Measurements from ENCODE around the gene KIAA0586.
"Not testable (repeated sequence)": the region's sequence is repeated elsewhere in the genome, so short reads cannot be mapped to it uniquely, and the experiment has no call there.

The KIAA0586 gene

DNA sequence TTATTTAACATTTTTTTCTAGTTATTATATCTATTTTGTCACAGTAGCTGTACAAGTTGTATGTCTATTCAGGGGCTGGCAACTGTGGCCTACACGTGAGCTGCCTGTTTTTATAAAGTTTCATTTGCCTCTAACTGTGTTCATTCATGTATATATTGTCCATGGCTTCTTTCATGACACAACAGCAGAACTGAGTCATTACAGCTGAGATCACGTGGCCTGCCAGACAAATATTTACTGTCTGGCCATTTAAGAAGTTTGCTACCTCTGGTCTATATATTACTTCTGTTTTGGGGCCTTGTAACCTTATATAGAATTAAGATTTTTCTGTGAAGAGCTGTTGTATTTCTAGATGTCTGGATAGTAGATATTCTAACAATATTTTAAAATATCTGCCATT is 37.9 kb downstream of the KIAA0586 start:
- 97% methylated on average over 2 of the region's 2 CpGs for WGBS
- H3K36me3 ChIP-seq (ENCODE audit: insufficient read depth, low read length), result peaks cover 85% of the 10 kb centered on the region
- no peaks in the 10 kb centered on the region for H3K27me3 ChIP-seq (ENCODE audit: insufficient read depth, low read length)
- no peak overlapping the region for H3K27ac ChIP-seq (ENCODE audit: low read depth, low read length)
- H3K4me3 ChIP-seq (ENCODE audit: low read length), result no peak overlapping the region
- no peaks in the 10 kb centered on the region for H3K9me3 ChIP-seq (ENCODE audit: insufficient read depth, low read depth, low read length)
- no peak overlapping the region for H3K9ac ChIP-seq (ENCODE audit: low read depth, low read length)
- H3K4me1 ChIP-seq (ENCODE audit: insufficient read depth, low read length), result no peaks in the 10 kb centered on the region

DNA sequence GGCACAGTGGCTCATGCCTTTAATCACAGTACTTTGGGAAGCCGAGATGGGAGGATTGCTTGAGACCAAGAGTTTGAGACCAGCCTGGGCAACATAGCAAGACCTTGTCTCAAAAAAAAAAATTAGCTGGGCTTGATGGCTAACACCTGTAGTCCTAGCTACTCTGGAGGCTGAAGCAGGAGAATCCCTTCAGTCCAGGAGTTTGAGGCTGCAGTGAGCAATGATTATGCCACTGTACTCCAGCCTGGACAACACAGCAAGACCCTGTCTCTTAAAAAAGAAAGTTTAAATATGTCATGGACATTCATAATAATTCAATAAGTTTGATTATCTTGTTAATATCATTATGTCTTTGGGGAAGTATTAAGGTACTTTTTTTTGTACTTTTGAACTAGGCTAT is 38.9 kb downstream of the KIAA0586 start:
- no peaks in the 10 kb centered on the region for H3K4me1 ChIP-seq (ENCODE audit: insufficient read depth, low read length)
- 93% methylated on average over 1 of the region's 1 CpG for WGBS
- peaks cover 82% of the 10 kb centered on the region for H3K36me3 ChIP-seq (ENCODE audit: insufficient read depth, low read length)
- no peaks in the 10 kb centered on the region for H3K27me3 ChIP-seq (ENCODE audit: insufficient read depth, low read length)
- no peak overlapping the region for H3K9ac ChIP-seq (ENCODE audit: low read depth, low read length)
- no peak overlapping the region for H3K4me3 ChIP-seq (ENCODE audit: low read length)
- H3K9me3 ChIP-seq (ENCODE audit: insufficient read depth, low read depth, low read length), result no peaks in the 10 kb centered on the region
- no peak overlapping the region for H3K27ac ChIP-seq (ENCODE audit: low read depth, low read length)

DNA sequence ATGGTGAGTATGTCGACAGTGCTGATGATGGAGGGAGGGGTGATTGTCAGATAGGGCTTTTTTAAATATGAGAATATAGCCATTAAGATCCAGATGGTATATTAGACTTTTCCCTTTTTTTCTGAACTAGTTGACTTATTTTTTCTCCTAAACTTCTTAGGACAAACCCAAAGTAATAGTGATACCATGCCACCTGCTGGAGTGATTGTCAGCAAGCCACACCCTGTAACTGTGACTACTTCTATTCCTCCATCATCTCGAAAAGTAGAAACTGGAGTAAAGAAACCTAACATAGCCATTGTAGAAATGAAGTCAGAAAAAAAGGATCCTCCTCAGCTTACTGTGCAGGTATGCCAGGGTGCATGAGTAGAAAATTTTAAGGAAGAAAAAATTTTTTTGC is 40.1 kb downstream of the KIAA0586 start:
- Histone ChIP-seq H3K9ac (ENCODE audit: low read depth, low read length) (no peak overlapping the region), H3K27ac (ENCODE audit: low read depth, low read length) (no peak overlapping the region), H3K27me3 (ENCODE audit: insufficient read depth, low read length) (no peaks in the 10 kb centered on the region), H3K4me1 (ENCODE audit: insufficient read depth, low read length) (no peaks in the 10 kb centered on the region), H3K9me3 (ENCODE audit: insufficient read depth, low read depth, low read length) (no peaks in the 10 kb centered on the region), H3K36me3 (ENCODE audit: insufficient read depth, low read length) (peaks cover 82% of the 10 kb centered on the region), H3K4me3 (ENCODE audit: low read length) (no peak overlapping the region)
- 90% methylated on average over 2 of the region's 2 CpGs for WGBS

DNA sequence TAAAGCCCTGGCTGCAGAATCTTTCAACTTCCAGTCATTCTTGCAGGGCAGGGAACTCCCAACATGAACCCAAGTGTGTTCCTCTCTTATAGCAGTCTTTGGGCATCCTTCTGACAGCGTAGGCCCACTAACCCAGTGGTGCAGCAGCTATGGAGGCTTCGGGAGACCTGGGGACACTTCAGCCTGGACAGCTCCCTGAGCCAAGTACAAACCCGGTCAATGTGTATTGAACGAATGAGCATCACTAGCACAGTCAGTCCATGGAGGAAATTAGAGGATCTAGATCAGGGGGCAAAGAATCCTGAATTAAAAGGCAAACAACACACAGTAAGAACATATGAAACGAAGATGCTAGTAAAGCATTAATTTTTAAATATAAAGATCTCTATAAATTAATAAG is 41.8 kb downstream of the KIAA0586 start:
- Histone ChIP-seq H3K36me3 (ENCODE audit: insufficient read depth, low read length) (peaks cover 74% of the 10 kb centered on the region), H3K9ac (ENCODE audit: low read depth, low read length) (no peak overlapping the region), H3K4me1 (ENCODE audit: insufficient read depth, low read length) (no peaks in the 10 kb centered on the region), H3K4me3 (ENCODE audit: low read length) (no peak overlapping the region), H3K9me3 (ENCODE audit: insufficient read depth, low read depth, low read length) (no peaks in the 10 kb centered on the region), H3K27me3 (ENCODE audit: insufficient read depth, low read length) (no peaks in the 10 kb centered on the region), H3K27ac (ENCODE audit: low read depth, low read length) (no peak overlapping the region)
- WGBS, result 93% methylated on average over 4 of the region's 5 CpGs

DNA sequence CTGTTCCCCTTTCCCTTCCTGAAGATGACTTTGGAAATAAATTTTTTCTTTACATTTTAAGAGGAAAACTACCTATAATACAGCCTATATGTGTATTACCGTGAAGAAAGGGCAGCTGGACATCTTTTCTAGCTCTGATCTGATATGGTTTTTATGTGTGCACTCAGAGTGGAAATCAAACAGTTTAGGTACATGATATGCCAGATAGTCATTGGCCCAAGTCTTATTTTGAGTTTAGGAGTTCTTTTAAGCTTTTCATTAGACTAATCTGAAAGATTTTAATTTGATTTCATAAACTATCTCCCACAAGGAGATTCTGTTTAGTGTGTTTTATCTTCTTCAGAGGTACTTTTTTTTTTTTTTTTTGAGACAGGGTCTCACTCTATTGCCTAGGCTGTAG is 48.8 kb downstream of the KIAA0586 start:
- Histone ChIP-seq H3K27ac (ENCODE audit: low read depth, low read length) (no peak overlapping the region), H3K9ac (ENCODE audit: low read depth, low read length) (no peak overlapping the region), H3K9me3 (ENCODE audit: insufficient read depth, low read depth, low read length) (no peaks in the 10 kb centered on the region), H3K27me3 (ENCODE audit: insufficient read depth, low read length) (no peaks in the 10 kb centered on the region), H3K36me3 (ENCODE audit: insufficient read depth, low read length) (peaks cover 51% of the 10 kb centered on the region), H3K4me1 (ENCODE audit: insufficient read depth, low read length) (no peaks in the 10 kb centered on the region), H3K4me3 (ENCODE audit: low read length) (no peak overlapping the region)
- WGBS, result 94% methylated on average over 1 of the region's 1 CpG

GRCh38 chr14:58477653-58478052 is 50.1 kb downstream of the KIAA0586 start:
- Histone ChIP-seq H3K27me3 (ENCODE audit: insufficient read depth, low read length) (no peaks in the 10 kb centered on the region), H3K4me3 (ENCODE audit: low read length) (no peak overlapping the region), H3K27ac (ENCODE audit: low read depth, low read length) (no peak overlapping the region), H3K9me3 (ENCODE audit: insufficient read depth, low read depth, low read length) (no peaks in the 10 kb centered on the region), H3K9ac (ENCODE audit: low read depth, low read length) (no peak overlapping the region), H3K36me3 (ENCODE audit: insufficient read depth, low read length) (peaks cover 45% of the 10 kb centered on the region), H3K4me1 (ENCODE audit: insufficient read depth, low read length) (no peaks in the 10 kb centered on the region)
- WGBS, result 93% methylated on average over 2 of the region's 2 CpGs

DNA sequence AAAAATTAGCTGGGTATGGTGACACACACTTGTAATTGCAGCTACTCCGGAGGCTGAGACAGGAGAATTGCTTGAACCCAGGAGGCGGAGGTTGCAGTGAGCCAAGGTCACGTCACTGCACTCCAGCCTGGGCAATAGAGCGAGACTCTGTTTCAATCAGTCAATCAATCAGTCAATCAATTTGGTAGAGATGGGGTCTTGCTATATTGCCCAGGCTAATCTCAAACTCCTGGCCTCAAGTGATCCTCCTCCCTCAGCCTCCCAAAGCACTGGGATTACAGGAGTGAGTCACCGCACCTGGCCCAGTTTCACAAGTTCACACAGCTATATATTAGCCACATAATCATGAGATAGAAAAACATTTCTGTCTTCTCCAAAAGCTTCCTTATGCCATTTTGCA is 50.8 kb downstream of the KIAA0586 start:
- WGBS, result 94% methylated on average over 5 of the region's 5 CpGs

GRCh38 chr14:58479975-58480374 is 52.5 kb downstream of the KIAA0586 start:
- Histone ChIP-seq H3K27me3 (ENCODE audit: insufficient read depth, low read length) (no peaks in the 10 kb centered on the region), H3K9ac (ENCODE audit: low read depth, low read length) (no peak overlapping the region), H3K36me3 (ENCODE audit: insufficient read depth, low read length) (peaks cover 49% of the 10 kb centered on the region), H3K4me3 (ENCODE audit: low read length) (no peak overlapping the region), H3K9me3 (ENCODE audit: insufficient read depth, low read depth, low read length) (no peaks in the 10 kb centered on the region), H3K4me1 (ENCODE audit: insufficient read depth, low read length) (no peaks in the 10 kb centered on the region), H3K27ac (ENCODE audit: low read depth, low read length) (no peak overlapping the region)
- 96% methylated on average over 1 of the region's 1 CpG for WGBS

More for the DNA sequence above, 50.8 kb downstream of the KIAA0586 start:
- not testable (repeated sequence) for H3K27ac ChIP-seq (ENCODE audit: low read depth, low read length); H3K9ac ChIP-seq (ENCODE audit: low read depth, low read length); H3K4me1 ChIP-seq (ENCODE audit: insufficient read depth, low read length); H3K4me3 ChIP-seq (ENCODE audit: low read length); H3K27me3 ChIP-seq (ENCODE audit: insufficient read depth, low read length); H3K9me3 ChIP-seq (ENCODE audit: insufficient read depth, low read depth, low read length)
- H3K36me3 ChIP-seq (ENCODE audit: insufficient read depth, low read length), result peaks cover 50% of the 10 kb centered on the region

- Histone ChIP-seq H3K9ac (ENCODE audit: low read depth, low read length) (no peak overlapping the region), H3K4me1 (ENCODE audit: insufficient read depth, low read length) (no peaks in the 10 kb centered on the region), H3K27me3 (ENCODE audit: insufficient read depth, low read length) (no peaks in the 10 kb centered on the region), H3K36me3 (ENCODE audit: insufficient read depth, low read length) (peaks cover 48% of the 10 kb centered on the region), H3K4me3 (ENCODE audit: low read length) (no peak overlapping the region), H3K27ac (ENCODE audit: low read depth, low read length) (no peak overlapping the region), H3K9me3 (ENCODE audit: insufficient read depth, low read depth, low read length) (no peaks in the 10 kb centered on the region)
- 100% methylated on average over 1 of the region's 1 CpG for WGBS
Observed at GRCh38 chr14:58484176-58484575, 56.7 kb downstream of the KIAA0586 start.

- Histone ChIP-seq H3K4me3 (ENCODE audit: low read length) (no peak overlapping the region), H3K27me3 (ENCODE audit: insufficient read depth, low read length) (no peaks in the 10 kb centered on the region), H3K4me1 (ENCODE audit: insufficient read depth, low read length) (no peaks in the 10 kb centered on the region), H3K36me3 (ENCODE audit: insufficient read depth, low read length) (peaks cover 72% of the 10 kb centered on the region), H3K9ac (ENCODE audit: low read depth, low read length) (no peak overlapping the region), H3K27ac (ENCODE audit: low read depth, low read length) (no peak overlapping the region), H3K9me3 (ENCODE audit: insufficient read depth, low read depth, low read length) (no peaks in the 10 kb centered on the region)
- WGBS, result 74% methylated on average over 1 of the region's 1 CpG
Observed at GRCh38 chr14:58488550-58488949, 61.0 kb downstream of the KIAA0586 start.

DNA sequence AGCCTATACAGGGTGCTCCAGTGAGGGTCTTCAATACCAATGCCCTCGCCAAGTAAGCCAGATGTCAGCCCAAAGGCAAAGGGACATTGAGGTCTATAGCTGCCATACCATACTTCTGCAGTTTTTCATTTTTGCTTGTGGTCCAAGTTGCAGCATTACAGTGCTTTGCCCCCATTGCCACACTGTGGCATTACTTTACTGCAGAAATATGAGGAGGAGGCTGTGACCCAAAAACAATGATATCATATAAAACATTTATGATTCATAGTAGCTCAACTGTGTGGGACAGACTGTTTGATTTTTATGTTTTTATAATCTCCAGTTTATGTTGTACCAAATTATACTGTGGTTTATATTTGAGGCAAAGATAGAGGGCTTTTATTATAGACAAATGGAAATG is 64.1 kb downstream of the KIAA0586 start:
- peaks cover 71% of the 10 kb centered on the region for H3K36me3 ChIP-seq (ENCODE audit: insufficient read depth, low read length)
- H3K4me1 ChIP-seq (ENCODE audit: insufficient read depth, low read length), result no peaks in the 10 kb centered on the region
- no peak overlapping the region for H3K4me3 ChIP-seq (ENCODE audit: low read length)
- H3K27ac ChIP-seq (ENCODE audit: low read depth, low read length), result no peak overlapping the region
- 93% methylated on average over 1 of the region's 1 CpG for WGBS
- H3K9me3 ChIP-seq (ENCODE audit: insufficient read depth, low read depth, low read length), result no peaks in the 10 kb centered on the region
- no peaks in the 10 kb centered on the region for H3K27me3 ChIP-seq (ENCODE audit: insufficient read depth, low read length)
- H3K9ac ChIP-seq (ENCODE audit: low read depth, low read length), result no peak overlapping the region

DNA sequence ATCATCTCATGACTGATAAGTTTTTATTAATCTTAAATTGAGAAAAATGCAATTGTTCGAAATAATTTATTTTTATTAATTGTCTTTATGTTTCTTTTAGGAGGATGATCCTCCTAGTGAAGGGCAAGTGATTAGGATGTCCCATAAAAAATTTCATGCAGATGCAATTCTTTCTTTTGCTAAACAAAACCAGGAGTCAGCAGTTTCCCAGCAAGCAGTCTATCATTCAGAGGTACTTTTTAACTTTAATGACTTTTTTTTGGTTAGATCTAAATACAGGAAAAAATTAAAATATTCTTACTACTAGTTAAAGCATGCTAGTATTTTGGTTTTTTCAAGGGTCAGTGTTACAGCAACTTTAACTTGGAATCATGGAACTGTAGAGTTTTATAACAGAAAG is 64.5 kb downstream of the KIAA0586 start:
- Histone ChIP-seq H3K4me3 (ENCODE audit: low read length) (no peak overlapping the region), H3K4me1 (ENCODE audit: insufficient read depth, low read length) (no peaks in the 10 kb centered on the region), H3K27ac (ENCODE audit: low read depth, low read length) (no peak overlapping the region), H3K36me3 (ENCODE audit: insufficient read depth, low read length) (peaks cover 68% of the 10 kb centered on the region), H3K9ac (ENCODE audit: low read depth, low read length) (no peak overlapping the region), H3K9me3 (ENCODE audit: insufficient read depth, low read depth, low read length) (no peaks in the 10 kb centered on the region), H3K27me3 (ENCODE audit: insufficient read depth, low read length) (no peaks in the 10 kb centered on the region)
- WGBS, result 88% methylated on average over 1 of the region's 1 CpG
